ENCODE measurements around the gene RB1. TPM values are rescaled to one million over a fixed set of nuclear protein-coding genes. Genes with fewer than 3 reads are reported as not detected.
A peak's percentile ranks its signal among the peaks of the same experiment; 100 is the strongest.

Gene RB1
- 34.0 and 34.6 TPM in 2 replicates for total RNA-seq
- long read RNA-seq, full-length matches to known transcripts, result 2 of 14 reads
- long read RNA-seq, partial matches to known transcripts, result 9 of 14 reads
- long read RNA-seq, other reads (novel, unspliced or antisense), result 3 of 14 reads

GRCh38 chr13:48303359-48304142 lies at the start of gene RB1:
Gene RB1, plus strand, starts transcription at chr13:48303751. Its CDS starts 162 bp downstream, at chr13:48303913.
- peak within 1 kb of the TSS; percentile 80 for H3K4me3 Mint-ChIP-seq (ENCODE audit: low read depth)

GRCh38 chr13:48253849-48254248 lies 49.7 kb upstream of the RB1 start:
- no peak overlapping the region for H3K27ac Mint-ChIP-seq
- peaks cover 31% of the 10 kb centered on the region for H3K4me1 Mint-ChIP-seq (ENCODE audit: low read depth)
- no peak for TF ChIP-seq CTCF (IDR thresholded peaks at IDR 0.05; ENCODE audit: unreplicated experiment)
- no peaks in the 10 kb centered on the region for H3K9me3 Mint-ChIP-seq (ENCODE audit: low read depth)
- DNase-seq (ENCODE audit: low spot score, unreplicated experiment), result no peak
- no peak overlapping the region for H3K4me3 Mint-ChIP-seq (ENCODE audit: low read depth)
- peaks cover 33% of the 10 kb centered on the region for H3K36me3 Mint-ChIP-seq (ENCODE audit: insufficient read depth)
- no peaks in the 10 kb centered on the region for H3K27me3 Mint-ChIP-seq

More at GRCh38 chr13:48303359-48304142, at the start of gene RB1:
- no peaks in the 10 kb centered on the region for H3K27me3 Mint-ChIP-seq
- peaks cover 10% of the 10 kb centered on the region for H3K4me1 Mint-ChIP-seq (ENCODE audit: low read depth)
- no peak for TF ChIP-seq CTCF (IDR thresholded peaks at IDR 0.05; ENCODE audit: unreplicated experiment)
- H3K27ac Mint-ChIP-seq, result peak within 1 kb of the TSS; percentile 98
- H3K36me3 Mint-ChIP-seq (ENCODE audit: insufficient read depth), result no peaks in the 10 kb centered on the region
- peak; percentile 78 for DNase-seq (ENCODE audit: low spot score, unreplicated experiment)
- H3K9me3 Mint-ChIP-seq (ENCODE audit: low read depth), result no peaks in the 10 kb centered on the region

GRCh38 chr13:48255090-48255489 lies 48.5 kb upstream of the RB1 start:
- no peaks in the 10 kb centered on the region for H3K9me3 Mint-ChIP-seq (ENCODE audit: low read depth)
- no peak for TF ChIP-seq CTCF (IDR thresholded peaks at IDR 0.05; ENCODE audit: unreplicated experiment)
- no peak overlapping the region for H3K27ac Mint-ChIP-seq
- peaks cover 33% of the 10 kb centered on the region for H3K4me1 Mint-ChIP-seq (ENCODE audit: low read depth)
- no peaks in the 10 kb centered on the region for H3K27me3 Mint-ChIP-seq
- DNase-seq (ENCODE audit: low spot score, unreplicated experiment), result no peak
- no peak overlapping the region for H3K4me3 Mint-ChIP-seq (ENCODE audit: low read depth)
- H3K36me3 Mint-ChIP-seq (ENCODE audit: insufficient read depth), result peaks cover 40% of the 10 kb centered on the region

- peaks cover 45% of the 10 kb centered on the region for H3K36me3 Mint-ChIP-seq (ENCODE audit: insufficient read depth)
- DNase-seq (ENCODE audit: low spot score, unreplicated experiment), result no peak
- peak overlapping the region; percentile 63 for H3K27ac Mint-ChIP-seq
- H3K9me3 Mint-ChIP-seq (ENCODE audit: low read depth), result no peaks in the 10 kb centered on the region
- H3K4me1 Mint-ChIP-seq (ENCODE audit: low read depth), result peaks cover 33% of the 10 kb centered on the region
- no peak for TF ChIP-seq CTCF (IDR thresholded peaks at IDR 0.05; ENCODE audit: unreplicated experiment)
- no peaks in the 10 kb centered on the region for H3K27me3 Mint-ChIP-seq
- H3K4me3 Mint-ChIP-seq (ENCODE audit: low read depth), result no peak overlapping the region
These were observed 47.6 kb upstream of the RB1 start for GRCh38 chr13:48255954-48256353.

GRCh38 chr13:48258002-48258401 lies 45.5 kb upstream of the RB1 start:
- TF ChIP-seq CTCF (IDR thresholded peaks at IDR 0.05; ENCODE audit: unreplicated experiment), result no peak
- Mint-ChIP-seq H3K27ac (peak overlapping the region; percentile 94), H3K9me3 (ENCODE audit: low read depth) (no peaks in the 10 kb centered on the region), H3K4me1 (ENCODE audit: low read depth) (peaks cover 33% of the 10 kb centered on the region), H3K4me3 (ENCODE audit: low read depth) (peak overlapping the region; percentile 22), H3K27me3 (no peaks in the 10 kb centered on the region), H3K36me3 (ENCODE audit: insufficient read depth) (peaks cover 50% of the 10 kb centered on the region)
- DNase-seq (ENCODE audit: low spot score, unreplicated experiment), result no peak
